HG02884 (cell line): ENCODE measurements around the gene SSH2.

ENCODE experiments used
- ATAC-seq: cut with Tn5 transposase; IDR thresholded peaks from one replicate; pipeline ENCODE4 v1.9.1; 2021; ENCODE audit warnings: mild to moderate bottlenecking, moderate library complexity; ENCODE audit not compliant: unreplicated experiment

The SSH2 gene

DNA sequence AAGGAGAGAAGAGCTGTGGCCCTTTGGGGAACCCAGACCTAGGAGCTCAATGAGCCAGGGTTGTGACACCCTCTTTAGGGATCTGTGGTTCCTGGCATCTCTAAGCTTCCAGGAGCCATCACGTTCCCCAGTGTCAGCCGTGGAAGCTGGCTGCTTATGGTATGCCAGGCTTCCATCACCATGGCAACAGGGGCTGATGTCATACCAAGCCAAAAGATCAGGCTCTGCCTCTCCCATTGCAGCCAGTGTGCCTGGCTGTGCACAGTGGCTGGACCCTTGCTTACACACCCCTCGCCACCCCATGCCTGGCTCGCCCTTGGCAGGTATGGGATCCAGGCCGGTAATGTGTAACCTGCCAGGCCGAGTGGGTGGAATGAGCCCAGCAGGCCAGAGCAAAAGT, 91.1 kb downstream of the SSH2 start:
- no peak for ATAC-seq

- no peak for ATAC-seq
Measured at GRCh38 chr17:29837531-29837930, 92.5 kb downstream of the SSH2 start.

GRCh38 chr17:29836643-29837042, 93.4 kb downstream of the SSH2 start:
- ATAC-seq = no peak

GRCh38 chr17:29835435-29836351, 94.3 kb downstream of the SSH2 start:
- ATAC-seq = no peak

DNA sequence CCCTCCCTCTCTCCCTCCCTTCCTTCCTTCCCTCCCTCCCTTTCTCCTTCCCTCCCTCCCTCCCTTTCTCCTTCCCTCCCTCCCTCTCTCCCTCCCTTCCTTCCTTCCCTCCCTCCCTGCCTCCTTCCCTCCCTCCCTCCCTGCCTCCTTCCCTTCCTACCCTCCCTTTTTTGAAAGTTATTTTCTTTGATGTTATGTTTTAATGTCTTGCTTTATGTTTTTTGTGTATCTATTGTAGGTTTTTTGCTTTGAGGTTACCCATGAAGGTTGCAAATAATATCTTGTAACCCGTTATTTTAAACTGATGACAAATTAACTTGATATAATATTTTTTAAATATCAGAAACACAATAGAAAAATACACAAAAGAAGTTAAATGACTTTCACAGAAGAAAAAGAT, 96.2 kb downstream of the SSH2 start:
- no peak for ATAC-seq

GRCh38 chr17:29828676-29829284, 101.2 kb downstream of the SSH2 start:
- no peak for ATAC-seq

DNA sequence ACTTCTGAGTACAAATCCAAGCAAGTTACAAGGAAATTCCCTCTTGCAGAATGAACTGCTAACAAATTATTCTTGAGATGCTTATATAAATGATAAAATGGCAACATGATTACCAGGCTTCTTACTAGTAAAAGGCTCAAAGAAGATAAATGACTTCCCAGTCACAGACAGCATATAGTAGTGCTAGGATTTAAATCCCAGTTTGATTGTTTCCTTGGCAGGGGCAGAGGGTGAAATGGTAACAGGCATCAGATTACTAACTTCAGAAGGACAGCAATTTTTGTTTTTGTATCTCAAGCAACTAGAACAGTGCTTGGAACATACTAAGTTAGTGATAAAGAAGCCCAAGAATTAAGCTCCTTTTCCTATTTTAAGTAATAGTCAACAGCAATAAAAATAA, 102.8 kb downstream of the SSH2 start:
- no peak for ATAC-seq

DNA sequence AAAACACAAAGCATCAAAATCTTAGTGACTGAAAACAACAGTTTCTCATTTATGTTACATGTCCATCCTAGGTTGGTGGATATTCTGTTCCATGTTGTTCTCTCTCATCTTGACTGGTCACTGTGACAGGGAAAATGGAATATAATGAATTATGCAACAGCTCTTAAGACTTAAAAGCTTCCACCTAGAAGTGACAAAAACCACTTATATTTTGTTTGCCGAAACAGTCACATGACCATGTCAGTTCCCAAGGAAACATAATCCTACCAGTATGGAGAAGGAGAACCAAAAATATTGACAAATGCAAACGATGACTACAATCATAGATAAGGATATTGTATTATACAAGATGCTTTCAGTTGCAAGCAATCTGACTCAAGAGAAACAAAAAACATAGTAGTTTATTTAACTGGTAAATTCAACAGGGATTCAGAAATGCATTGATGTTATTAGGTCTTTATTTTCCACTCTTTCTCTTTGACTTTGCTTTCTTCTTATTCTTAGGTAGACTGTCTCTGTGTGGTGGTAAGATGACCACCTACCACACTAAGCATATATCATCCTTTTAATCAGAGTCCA, 103.8 kb downstream of the SSH2 start:
- ATAC-seq = no peak

GRCh38 chr17:29825604-29826003, 104.4 kb downstream of the SSH2 start:
- no peak for ATAC-seq

- no peak for ATAC-seq
Measured at GRCh38 chr17:29821897-29822296, 108.1 kb downstream of the SSH2 start.

GRCh38 chr17:29820425-29820824, 109.6 kb downstream of the SSH2 start:
- ATAC-seq = no peak

DNA sequence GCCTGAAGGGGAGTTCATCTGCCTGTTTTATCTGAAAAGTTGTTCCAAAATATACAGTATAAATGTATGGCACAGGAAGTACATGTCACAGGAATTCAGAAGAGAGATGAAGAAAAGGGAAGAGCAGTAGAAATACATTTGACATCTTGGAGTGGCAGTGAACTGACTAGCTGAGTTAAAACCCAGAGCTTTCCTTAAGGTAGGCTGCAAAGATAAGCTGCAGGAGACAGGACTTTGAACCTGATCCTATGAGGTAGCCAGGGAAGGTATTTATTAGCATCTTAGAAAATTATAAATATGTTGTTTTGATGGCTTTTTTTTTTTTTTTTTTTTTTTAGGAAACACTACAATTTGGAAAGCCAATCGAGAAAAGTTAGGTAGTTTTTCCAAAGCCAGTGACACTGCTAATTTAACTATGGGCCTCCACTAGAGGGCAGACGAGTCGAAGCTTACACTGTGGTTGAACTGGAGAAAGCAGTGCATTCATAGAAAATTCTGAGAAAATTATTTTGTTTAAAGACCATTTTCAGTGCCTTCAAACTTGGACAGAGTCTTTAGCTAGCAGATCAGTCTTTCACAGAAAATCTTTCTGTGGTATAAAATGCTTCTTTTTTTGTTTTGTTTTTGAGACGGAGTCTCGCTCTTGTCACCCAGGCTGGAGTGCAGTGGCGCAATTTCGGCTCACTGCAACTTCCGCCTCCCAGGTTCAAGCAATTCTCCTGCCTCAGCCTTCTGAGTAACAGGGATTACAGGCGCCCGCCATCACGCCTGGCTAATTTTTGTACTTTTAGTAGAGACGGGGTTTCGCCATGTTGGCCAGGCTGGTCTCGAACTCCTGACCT, 122.3 kb downstream of the SSH2 start:
- ATAC-seq = no peak

GRCh38 chr17:29802246-29802645, 127.8 kb downstream of the SSH2 start:
- no peak for ATAC-seq

GRCh38 chr17:29800457-29800856, 129.6 kb downstream of the SSH2 start:
- no peak for ATAC-seq

DNA sequence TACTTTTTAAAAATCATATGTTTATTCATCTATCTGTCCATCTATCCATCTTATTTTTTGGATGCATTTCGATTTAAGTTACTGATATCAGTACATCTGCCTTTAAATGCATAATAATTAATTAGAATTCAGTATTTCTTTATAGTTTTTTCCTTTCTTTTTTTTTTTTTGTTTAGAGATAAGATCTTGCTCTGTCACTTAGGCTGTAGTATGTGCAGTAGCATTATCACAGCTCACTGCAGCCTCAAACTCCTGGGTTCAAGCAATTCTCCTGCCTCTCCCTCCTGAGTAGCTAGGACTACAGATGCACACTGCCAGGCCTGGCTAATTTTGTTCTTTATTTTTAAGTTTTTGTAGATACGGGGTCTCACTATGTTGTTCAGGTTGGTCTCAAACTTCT, 133.4 kb downstream of the SSH2 start:
- no peak for ATAC-seq

DNA sequence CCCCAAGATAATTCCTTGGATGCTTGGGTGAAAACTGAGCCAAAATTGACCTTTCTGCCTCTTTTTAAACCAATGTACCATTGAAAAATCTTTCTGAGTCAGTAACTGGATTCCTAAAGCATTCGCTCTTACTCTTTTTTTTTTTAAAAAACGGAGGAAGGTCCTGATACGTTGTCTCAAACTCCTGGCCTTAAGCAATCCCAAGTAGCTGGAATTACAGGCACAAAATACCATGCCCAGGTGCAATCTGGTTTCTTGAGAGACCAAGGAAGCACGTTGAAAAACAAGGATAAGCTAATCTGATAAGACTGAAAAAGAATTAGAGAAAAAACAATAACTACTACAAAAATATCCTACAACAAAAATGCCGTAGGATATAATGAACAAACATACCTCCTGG, 136.5 kb downstream of the SSH2 start:
- no peak for ATAC-seq

- no peak for ATAC-seq
Measured at GRCh38 chr17:29791336-29792080, 138.5 kb downstream of the SSH2 start.

GRCh38 chr17:29789196-29790170, 140.5 kb downstream of the SSH2 start:
- no peak for ATAC-seq

DNA sequence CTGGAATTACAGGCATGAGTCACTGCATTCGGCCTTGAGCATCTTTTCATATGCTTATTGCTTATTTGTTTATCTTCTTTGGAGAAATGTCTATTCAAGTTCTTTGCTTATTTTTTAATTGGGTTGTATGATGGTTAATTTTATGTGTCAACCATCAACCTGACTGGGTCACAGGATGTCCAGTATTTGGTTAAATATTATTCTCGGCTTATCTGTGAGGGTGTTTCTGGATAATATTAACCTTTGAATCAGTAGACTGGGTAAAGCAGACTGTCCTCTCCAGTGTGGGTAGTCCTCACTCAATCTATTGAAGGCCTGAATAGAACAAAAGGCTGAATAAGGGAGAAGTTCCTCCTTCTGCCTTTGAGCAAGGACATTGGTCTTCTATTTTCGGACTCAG, 142.0 kb downstream of the SSH2 start:
- no peak for ATAC-seq
